ENCODE data around the gene PCBP1. TPM values are rescaled to one million over a fixed set of nuclear protein-coding genes. Genes with fewer than 3 reads are reported as not detected.
"Not testable (repeated sequence)": the region's sequence is repeated elsewhere in the genome, so short reads cannot be mapped to it uniquely, and the experiment has no call there.

The PCBP1 gene
- total RNA-seq, 2 experiments from 2014 or later = 444 to 449 TPM

- no peaks in the 10 kb centered on the region for H3K27me3 Mint-ChIP-seq
- H3K9me3 Mint-ChIP-seq = no peaks in the 10 kb centered on the region
- H3K36me3 Mint-ChIP-seq = peaks cover 6% of the 10 kb centered on the region
- CTCF ChIA-PET = interaction anchor here (0.7 to 1.0 kb wide), 2 partner anchors 9 to 15 kb away, joined by 3 read pairs; no protein-coding TSS in a partner anchor
- H3K4me3 Mint-ChIP-seq = no peak overlapping the region
- H3K27ac Mint-ChIP-seq = peak overlapping the region; percentile 57
- no peak for DNase-seq
- peaks cover 64% of the 10 kb centered on the region for H3K4me1 Mint-ChIP-seq (ENCODE audit: low read depth)
- POLR2A ChIA-PET = interaction anchor here (1.1 to 8.6 kb wide), 3 partner anchors 7 to 43 kb away, joined by 4 to 108 read pairs (median 32); partner anchors contain the start of gene PCBP1
- intact Hi-C loops (cut with micrococcal nuclease) = no loop called here
These were observed 40.7 kb downstream of the PCBP1 start for GRCh38 chr2:70128005-70128404.

- intact Hi-C loops (cut with micrococcal nuclease) = loop anchor here (10.0 kb wide), 1 partner anchor 487 kb away; the partner anchor contains the start of gene AAK1
- ChIA-PET CTCF (interaction anchor here (0.8 to 5.2 kb wide), 7 partner anchors 11 to 219 kb away, joined by 3 to 32 read pairs (median 8); partner anchors contain the start of gene MXD1), POLR2A (interaction anchor here (1.3 to 6.7 kb wide), 10 partner anchors 7 to 217 kb away, joined by 5 to 135 read pairs (median 24); partner anchors contain the start of genes C2orf42, MXD1 and PCBP1)
- H3K4me1 Mint-ChIP-seq (ENCODE audit: low read depth) = peaks cover 78% of the 10 kb centered on the region
- not testable (repeated sequence) for DNase-seq, H3K27me3 Mint-ChIP-seq, H3K36me3 Mint-ChIP-seq, H3K9me3 Mint-ChIP-seq
- peak overlapping the region; percentile 72 for H3K4me3 Mint-ChIP-seq
- peak overlapping the region; percentile 100 for H3K27ac Mint-ChIP-seq
These were observed 44.3 kb downstream of the PCBP1 start for GRCh38 chr2:70131344-70132143.

- intact Hi-C loops (cut with micrococcal nuclease) = loop anchor here (1.0 to 10.0 kb wide), 5 partner anchors 8 to 488 kb away; partner anchors contain the start of gene AAK1
- peak; percentile 53 for DNase-seq
- H3K9me3 Mint-ChIP-seq = no peaks in the 10 kb centered on the region
- ChIA-PET POLR2A (interaction anchor here (1.3 to 6.7 kb wide), 12 partner anchors 8 to 218 kb away, joined by 4 to 135 read pairs (median 12); partner anchors contain the start of genes C2orf42, MXD1, PCBP1 and PCYOX1), CTCF (interaction anchor here (0.6 to 5.2 kb wide), 10 partner anchors 8 to 220 kb away, joined by 3 to 32 read pairs (median 8); partner anchors contain the start of gene MXD1)
- no peaks in the 10 kb centered on the region for H3K27me3 Mint-ChIP-seq
- peak overlapping the region; percentile 100 for H3K27ac Mint-ChIP-seq
- peak overlapping the region; percentile 94 for H3K4me3 Mint-ChIP-seq
- peaks cover 75% of the 10 kb centered on the region for H3K4me1 Mint-ChIP-seq (ENCODE audit: low read depth)
- peaks cover 1% of the 10 kb centered on the region for H3K36me3 Mint-ChIP-seq
These were observed 45.2 kb downstream of the PCBP1 start for GRCh38 chr2:70132244-70133126.

- Mint-ChIP-seq H3K9me3 (no peaks in the 10 kb centered on the region), H3K36me3 (peaks cover 1% of the 10 kb centered on the region), H3K4me3 (peak overlapping the region; percentile 94), H3K27ac (peak overlapping the region; percentile 100), H3K27me3 (no peaks in the 10 kb centered on the region), H3K4me1 (ENCODE audit: low read depth) (peaks cover 75% of the 10 kb centered on the region)
- intact Hi-C loops (cut with micrococcal nuclease) = loop anchor here (1.0 to 10.0 kb wide), 5 partner anchors 8 to 488 kb away; partner anchors contain the start of gene AAK1
- DNase-seq = no peak
- CTCF ChIA-PET = interaction anchor here (0.6 to 5.2 kb wide), 10 partner anchors 8 to 220 kb away, joined by 4 to 32 read pairs (median 8); partner anchors contain the start of gene MXD1
- POLR2A ChIA-PET = interaction anchor here (1.3 to 6.7 kb wide), 13 partner anchors 8 to 219 kb away, joined by 4 to 135 read pairs (median 10); partner anchors contain the start of genes C2orf42, MXD1, PCBP1 and PCYOX1
These were observed 45.8 kb downstream of the PCBP1 start for GRCh38 chr2:70133127-70133452.

GRCh38 chr2:70133491-70134322, 46.4 kb downstream of the PCBP1 start:
- CTCF ChIA-PET = interaction anchor here (1.0 to 5.2 kb wide), 12 partner anchors 9 to 221 kb away, joined by 3 to 32 read pairs (median 7); partner anchors contain the start of gene MXD1
- peak; percentile 63 for DNase-seq
- Mint-ChIP-seq H3K4me1 (ENCODE audit: low read depth) (peaks cover 74% of the 10 kb centered on the region), H3K9me3 (no peaks in the 10 kb centered on the region), H3K36me3 (peaks cover 1% of the 10 kb centered on the region), H3K27me3 (no peaks in the 10 kb centered on the region), H3K4me3 (peak overlapping the region; percentile 94), H3K27ac (peak overlapping the region; percentile 100)
- POLR2A ChIA-PET = interaction anchor here (0.8 to 6.7 kb wide), 13 partner anchors 9 to 220 kb away, joined by 3 to 135 read pairs (median 10); partner anchors contain the start of genes C2orf42, MXD1, PCBP1 and PCYOX1
- intact Hi-C loops (cut with micrococcal nuclease) = loop anchor here (1.0 to 10.0 kb wide), 6 partner anchors 8 to 489 kb away; partner anchors contain the start of gene AAK1

- Mint-ChIP-seq H3K4me1 (ENCODE audit: low read depth) (peaks cover 76% of the 10 kb centered on the region), H3K27ac (peak overlapping the region; percentile 100), H3K4me3 (peak overlapping the region; percentile 94)
- DNase-seq = peak; percentile 45
- ChIA-PET POLR2A (interaction anchor here (0.8 to 6.7 kb wide), 11 partner anchors 8 to 220 kb away, joined by 3 to 135 read pairs (median 14); partner anchors contain the start of genes C2orf42, MXD1, PCBP1 and SNRPG), CTCF (interaction anchor here (1.0 to 5.2 kb wide), 9 partner anchors 8 to 222 kb away, joined by 3 to 32 read pairs (median 7); partner anchors contain the start of gene MXD1)
- H3K36me3 Mint-ChIP-seq, H3K27me3 Mint-ChIP-seq, H3K9me3 Mint-ChIP-seq: not testable (repeated sequence)
- intact Hi-C loops (cut with micrococcal nuclease) = loop anchor here (1.0 to 10.0 kb wide), 2 partner anchors 26 to 490 kb away; partner anchors contain the start of gene AAK1
These were observed 47.2 kb downstream of the PCBP1 start for GRCh38 chr2:70134323-70134983.

Other genes starting within 250 kb of the PCBP1 start
- gene SNRNP27, start 193.5 kb upstream of the PCBP1 start, total RNA-seq = 10 to 100 TPM; 67.5 to 70.4 TPM
- 10 to 100 TPM; 14.1 to 15.9 TPM for gene MXD1, start 172.4 kb upstream of the PCBP1 start, total RNA-seq
- gene ASPRV1, start 125.8 kb upstream of the PCBP1 start, total RNA-seq = under 1 TPM; 0.63 to 0.71 TPM
- gene C2orf42, start 103.5 kb downstream of the PCBP1 start, total RNA-seq = 10 to 100 TPM; 23.5 to 23.9 TPM
- gene TIA1, start 161.2 kb downstream of the PCBP1 start, total RNA-seq = 10 to 100 TPM; 82.5 to 98.6 TPM
- 10 to 100 TPM; 13.1 to 14.5 TPM for gene PCYOX1, start 170.7 kb downstream of the PCBP1 start, total RNA-seq
- gene SNRPG, start 206.3 kb downstream of the PCBP1 start, total RNA-seq = 100 to 1,000 TPM; 471 to 488 TPM
- 10 to 100 TPM; 48.0 to 49.8 TPM for gene FAM136A, start 214.6 kb downstream of the PCBP1 start, total RNA-seq

All from activated CD4-positive, alpha-beta memory T cell treated with anti-CD3 and anti-CD28 coated beads for 36 hours (primary cell).